ENCODE results near the gene HOXD9. TPM values are rescaled to one million over a fixed set of nuclear protein-coding genes. Genes with fewer than 3 reads are reported as not detected.

The HOXD9 gene
- 6.8 and 10.7 TPM in 2 replicates for total RNA-seq

DNA sequence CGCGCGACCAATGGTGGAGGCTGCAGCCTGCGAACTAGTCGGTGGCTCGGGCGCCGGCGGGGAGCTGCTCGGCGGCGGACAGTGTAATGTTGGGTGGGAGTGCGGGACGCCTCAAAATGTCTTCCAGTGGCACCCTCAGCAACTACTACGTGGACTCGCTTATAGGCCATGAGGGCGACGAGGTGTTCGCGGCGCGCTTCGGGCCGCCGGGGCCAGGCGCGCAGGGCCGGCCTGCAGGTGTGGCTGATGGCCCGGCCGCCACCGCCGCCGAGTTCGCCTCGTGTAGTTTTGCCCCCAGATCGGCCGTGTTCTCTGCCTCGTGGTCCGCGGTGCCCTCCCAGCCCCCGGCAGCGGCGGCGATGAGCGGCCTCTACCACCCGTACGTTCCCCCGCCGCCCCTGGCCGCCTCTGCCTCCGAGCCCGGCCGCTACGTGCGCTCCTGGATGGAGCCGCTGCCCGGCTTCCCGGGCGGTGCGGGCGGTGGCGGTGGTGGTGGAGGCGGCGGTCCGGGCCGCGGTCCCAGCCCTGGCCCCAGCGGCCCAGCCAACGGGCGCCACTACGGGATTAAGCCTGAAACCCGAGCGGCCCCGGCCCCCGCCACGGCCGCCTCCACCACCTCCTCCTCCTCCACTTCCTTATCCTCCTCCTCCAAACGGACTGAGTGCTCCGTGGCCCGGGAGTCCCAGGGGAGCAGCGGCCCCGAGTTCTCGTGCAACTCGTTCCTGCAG is at the start of gene HOXD9:
TSS of gene HOXD9 (plus strand) at position 37 of the 728 bp plus-strand sequence. CDS start at position 87, 50 bp downstream.

DNA sequence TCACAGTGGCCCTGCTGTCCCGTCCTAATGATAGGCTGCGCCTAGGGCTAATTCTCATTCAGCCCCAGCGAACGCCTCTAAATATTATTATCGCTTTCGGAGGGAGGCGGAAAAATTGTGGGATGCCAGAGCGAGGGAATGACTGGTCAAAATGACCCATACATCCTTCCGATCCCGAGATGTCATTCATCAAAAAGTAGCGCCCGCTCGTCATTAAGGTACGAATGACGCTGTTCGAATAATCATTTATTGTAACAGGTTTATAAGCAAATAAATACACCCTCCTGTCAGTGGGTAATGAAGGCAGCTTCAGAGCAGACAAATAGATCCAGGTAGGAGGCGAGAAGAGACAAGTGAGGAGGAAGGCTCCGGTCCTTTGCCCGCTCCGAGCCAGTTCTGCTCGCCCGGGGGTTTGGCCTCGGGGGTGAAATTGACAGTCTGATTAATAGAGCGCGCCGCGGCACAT is 38.7 kb upstream of the HOXD9 start, which contains the start of gene EVX2:
TSS of gene EVX2 (minus strand) at position 167 of the 466 bp plus-strand sequence. CDS start 186 bp downstream, outside the sequence.

DNA sequence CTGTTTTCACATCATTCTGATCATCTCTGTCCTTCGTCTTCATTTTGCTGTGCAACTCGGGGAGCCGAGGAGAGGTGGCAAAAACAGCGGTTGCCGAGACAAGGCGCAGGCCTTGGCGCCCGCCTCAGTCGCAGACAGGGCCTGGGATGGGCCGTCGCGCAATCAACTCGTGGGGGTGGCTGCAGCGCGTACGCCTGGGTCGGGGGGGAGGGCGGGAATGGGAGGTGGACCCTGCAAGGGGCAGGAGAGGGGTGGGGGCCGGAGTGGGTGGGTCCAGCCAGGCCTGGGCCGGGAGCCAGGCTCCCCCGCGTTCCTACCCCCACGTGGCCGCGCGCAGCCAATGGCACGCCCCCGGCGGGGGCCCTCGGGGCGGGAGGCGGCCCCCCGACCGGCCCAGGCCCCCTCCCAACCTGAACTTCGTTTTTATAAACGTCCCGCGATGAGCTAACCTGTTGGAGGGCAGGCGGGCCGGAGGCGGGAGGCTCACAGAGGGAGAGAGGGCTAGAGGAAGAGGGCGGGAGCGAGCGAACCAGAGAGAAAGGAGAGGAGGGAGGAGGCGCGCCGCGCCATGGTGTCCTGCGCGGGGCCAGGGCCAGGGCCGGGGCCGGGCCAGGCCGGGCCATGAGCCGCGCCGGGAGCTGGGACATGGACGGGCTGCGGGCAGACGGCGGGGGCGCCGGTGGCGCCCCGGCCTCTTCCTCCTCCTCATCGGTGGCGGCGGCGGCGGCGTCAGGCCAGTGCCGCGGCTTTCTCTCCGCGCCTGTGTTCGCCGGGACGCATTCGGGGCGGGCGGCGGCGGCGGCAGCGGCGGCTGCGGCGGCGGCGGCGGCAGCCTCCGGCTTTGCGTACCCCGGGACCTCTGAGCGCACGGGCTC is 30.0 kb upstream of the HOXD9 start, which contains the start of gene HOXD13:
TSS of gene HOXD13 (plus strand) at position 452 of the 875 bp plus-strand sequence. CDS start at position 622, 170 bp downstream.

DNA sequence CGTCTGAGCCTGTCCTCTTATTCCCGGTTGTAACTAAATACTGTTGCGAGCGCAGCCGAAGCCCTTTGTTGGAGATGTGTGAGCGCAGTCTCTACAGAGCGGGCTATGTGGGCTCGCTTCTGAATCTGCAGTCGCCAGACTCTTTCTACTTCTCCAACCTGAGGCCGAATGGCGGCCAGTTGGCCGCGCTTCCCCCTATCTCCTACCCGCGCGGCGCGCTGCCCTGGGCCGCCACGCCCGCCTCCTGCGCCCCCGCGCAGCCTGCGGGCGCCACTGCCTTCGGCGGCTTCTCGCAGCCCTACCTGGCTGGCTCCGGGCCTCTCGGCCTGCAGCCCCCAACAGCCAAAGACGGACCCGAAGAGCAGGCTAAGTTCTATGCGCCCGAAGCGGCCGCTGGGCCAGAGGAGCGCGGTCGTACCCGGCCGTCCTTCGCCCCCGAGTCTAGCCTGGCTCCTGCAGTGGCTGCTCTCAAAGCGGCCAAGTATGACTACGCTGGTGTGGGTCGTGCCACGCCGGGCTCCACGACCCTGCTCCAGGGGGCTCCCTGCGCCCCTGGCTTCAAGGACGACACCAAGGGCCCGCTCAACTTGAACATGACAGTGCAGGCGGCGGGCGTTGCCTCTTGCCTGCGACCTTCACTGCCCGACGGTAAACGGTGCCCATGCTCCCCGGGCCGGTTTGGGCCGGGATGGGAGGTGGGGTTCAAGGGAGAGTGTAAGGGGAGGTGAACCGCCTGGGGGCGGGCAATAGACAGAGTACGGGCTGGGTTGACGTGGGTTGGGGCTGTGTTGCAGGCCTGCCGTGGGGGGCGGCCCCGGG is 22.6 kb upstream of the HOXD9 start, which contains the start of gene HOXD12:
TSS of gene HOXD12 (plus strand) at position 68 of the 819 bp plus-strand sequence. CDS start at position 75, 7 bp downstream.

GRCh38 chr2:176106581-176107539 is 15.7 kb upstream of the HOXD9 start, which contains the start of gene HOXD11:
Gene HOXD11 (plus strand): TSS chr2:176107280. CDS start chr2:176107356, 76 bp downstream.

GRCh38 chr2:176115883-176116813 is 6.4 kb upstream of the HOXD9 start, which contains the start of gene HOXD10:
Gene HOXD10 (plus strand): TSS chr2:176116778. CDS start chr2:176116834, 56 bp downstream.

DNA sequence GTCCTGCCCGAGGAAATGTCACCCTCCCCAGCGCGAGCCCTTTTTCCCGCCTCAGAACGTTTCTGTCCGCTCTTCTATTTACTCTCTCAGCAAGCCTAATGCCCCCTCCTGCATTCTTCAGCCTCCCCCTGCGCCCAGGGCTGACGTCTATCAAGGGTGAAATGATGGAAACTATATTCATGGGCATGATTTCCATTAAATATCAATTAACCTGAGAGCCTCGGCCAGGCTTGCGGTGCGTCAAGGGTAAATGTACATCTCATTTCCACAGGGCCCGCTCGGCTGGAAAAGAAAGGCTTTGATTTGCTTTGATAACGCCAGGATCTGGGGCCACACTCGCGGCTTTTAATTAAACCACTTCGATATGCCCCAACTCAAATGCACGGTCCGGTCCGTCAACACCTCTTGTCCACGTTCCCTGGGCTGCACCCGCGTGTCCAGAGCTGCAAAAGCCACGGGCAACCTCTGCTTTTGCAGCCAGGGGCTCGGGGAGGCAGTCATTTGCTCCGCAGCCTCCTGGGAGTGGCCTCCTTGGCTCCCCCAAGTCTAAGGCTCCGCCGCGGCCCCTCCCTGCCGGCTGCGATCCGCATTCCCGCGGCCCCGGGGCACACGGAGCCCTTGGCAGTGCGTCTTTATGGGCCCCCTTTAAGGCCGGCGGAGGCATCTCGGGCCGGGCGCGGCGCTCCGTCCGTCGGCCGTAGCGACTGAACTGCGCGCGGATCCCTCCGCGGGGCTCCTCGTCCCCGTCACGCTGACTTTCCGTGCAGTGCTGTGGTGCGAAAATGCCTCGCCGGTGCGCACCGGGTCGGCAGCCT is 6.7 kb downstream of the HOXD9 start, which contains the start of gene HOXD8:
TSS of gene HOXD8 (plus strand) at position 724 of the 815 bp plus-strand sequence. CDS start 662 bp downstream, outside the sequence.

GRCh38 chr2:176151442-176152287 is 29.1 kb downstream of the HOXD9 start, which contains the start of gene HOXD4:
Gene HOXD4 (plus strand): TSS chr2:176151550. CDS start chr2:176151634, 84 bp downstream.

DNA sequence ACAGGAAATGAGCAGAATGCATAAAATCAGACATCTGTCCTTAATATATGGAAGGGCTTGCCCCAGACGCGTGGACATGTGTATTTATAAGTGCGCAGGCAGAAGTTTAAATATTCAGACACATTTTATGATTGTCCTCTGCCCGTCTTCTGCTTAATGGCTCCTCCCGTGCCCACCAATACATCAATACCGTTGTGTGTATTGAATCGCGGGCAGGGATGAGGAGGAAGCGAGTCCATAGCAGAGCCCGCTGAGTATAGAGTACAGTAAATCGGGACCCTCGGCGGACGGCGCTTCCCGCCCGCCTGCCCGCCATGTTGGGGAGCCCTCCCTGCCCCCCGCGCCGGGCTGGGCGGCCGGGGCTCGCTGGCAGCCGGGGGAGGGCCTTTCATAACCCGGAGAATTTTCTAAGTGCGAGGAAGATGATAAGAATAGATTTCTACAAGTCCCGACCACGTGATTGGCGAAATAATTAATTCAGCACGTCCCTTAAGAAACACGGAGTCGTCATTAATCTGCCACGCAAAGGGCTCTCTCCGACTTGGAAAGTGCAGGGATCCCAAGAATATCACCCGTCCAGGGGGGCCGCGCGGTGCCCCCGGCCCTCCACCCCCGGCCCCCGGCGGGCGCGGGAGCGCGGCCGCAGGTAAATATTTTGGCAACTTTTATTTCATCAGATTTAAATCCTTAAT is 34.4 kb downstream of the HOXD9 start, which contains the start of gene HOXD3:
TSS of gene HOXD3 (plus strand) at position 501 of the 692 bp plus-strand sequence. CDS start 11,808 bp downstream, outside the sequence.

Other genes starting within 250 kb of the HOXD9 start
- 3.9 and 10.6 TPM in 2 replicates for gene LNPK, start 120.5 kb upstream of the HOXD9 start, total RNA-seq
- not detected in 2 replicates for gene EVX2, start 38.8 kb upstream of the HOXD9 start, total RNA-seq
- not detected in 2 replicates for gene HOXD13, start 30.0 kb upstream of the HOXD9 start, total RNA-seq
- gene HOXD12, start 22.9 kb upstream of the HOXD9 start, total RNA-seq, result not detected in 2 replicates
- not detected in 2 replicates for gene HOXD11, start 15.4 kb upstream of the HOXD9 start, total RNA-seq
- 0.49 and 3.3 TPM in 2 replicates for gene HOXD10, start 5.9 kb upstream of the HOXD9 start, total RNA-seq
- 12.6 and 13.1 TPM in 2 replicates for gene HOXD8, start 7.0 kb downstream of the HOXD9 start, total RNA-seq
- gene HOXD4, start 28.8 kb downstream of the HOXD9 start, total RNA-seq, result 2.1 and 8.0 TPM in 2 replicates
- 7.6 and 16.0 TPM in 2 replicates for gene HOXD3, start 34.6 kb downstream of the HOXD9 start, total RNA-seq
- gene HOXD1, start 65.9 kb downstream of the HOXD9 start, total RNA-seq, result 8.1 and 8.9 TPM in 2 replicates
- gene MTX2, start 146.7 kb downstream of the HOXD9 start, total RNA-seq, result 14.6 and 25.1 TPM in 2 replicates